ENCODE data around the gene SP6. TPM values are rescaled to one million over a fixed set of nuclear protein-coding genes. Genes with fewer than 3 reads are reported as not detected.

The SP6 gene
- total RNA-seq (ENCODE audit: insufficient read depth, low replicate concordance) = 2.2 TPM

DNA sequence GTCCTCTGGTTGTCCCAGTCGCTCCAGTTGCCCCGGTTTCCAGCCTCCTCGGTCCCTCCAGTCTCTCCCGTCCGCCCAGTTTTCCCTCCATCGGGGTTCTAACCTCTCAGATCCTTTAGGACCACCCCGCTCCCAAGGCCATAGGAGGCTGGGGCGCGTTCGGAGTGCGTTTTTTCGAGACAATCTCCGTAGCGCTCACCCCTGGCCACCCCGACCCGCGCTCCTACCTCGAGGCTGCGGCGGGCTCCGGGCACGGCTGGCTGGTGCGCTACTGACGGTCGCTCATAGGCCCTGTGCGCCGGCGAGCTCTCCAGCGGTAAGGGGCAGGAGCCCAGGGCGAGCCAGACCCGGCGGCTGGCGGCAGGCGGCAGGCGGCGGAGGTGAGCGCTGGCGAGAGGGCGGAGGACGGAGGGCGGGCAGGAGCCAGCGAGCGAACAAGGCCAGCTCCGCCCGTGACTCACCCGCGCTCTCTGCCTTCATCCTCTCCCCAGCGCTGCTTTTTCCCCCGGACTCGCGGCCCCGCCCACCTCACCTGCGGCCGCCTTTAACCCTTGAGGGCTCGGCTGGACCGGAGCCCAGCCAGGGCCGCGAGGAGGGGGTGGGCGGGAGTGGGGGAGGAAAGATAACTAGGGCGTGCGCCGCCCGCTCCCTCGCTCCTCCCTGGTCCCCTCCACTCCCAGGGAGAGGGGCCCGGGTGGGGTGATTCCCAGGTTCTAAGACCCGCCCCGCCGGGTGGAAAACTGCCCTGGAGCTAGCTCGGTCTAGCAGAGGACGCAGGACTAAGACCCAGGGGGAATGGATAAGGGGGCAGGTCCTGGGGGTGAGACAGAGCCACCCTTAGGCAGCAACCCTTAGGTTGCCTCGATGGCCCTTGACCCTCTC, at the start of gene SP6:
TSS of gene SP6 (minus strand) at position 472 of the 882 bp plus-strand sequence. CDS start 2,734 bp downstream, outside the sequence.
- peak; percentile 57 for DNase-seq (ENCODE audit: low spot score)

DNA sequence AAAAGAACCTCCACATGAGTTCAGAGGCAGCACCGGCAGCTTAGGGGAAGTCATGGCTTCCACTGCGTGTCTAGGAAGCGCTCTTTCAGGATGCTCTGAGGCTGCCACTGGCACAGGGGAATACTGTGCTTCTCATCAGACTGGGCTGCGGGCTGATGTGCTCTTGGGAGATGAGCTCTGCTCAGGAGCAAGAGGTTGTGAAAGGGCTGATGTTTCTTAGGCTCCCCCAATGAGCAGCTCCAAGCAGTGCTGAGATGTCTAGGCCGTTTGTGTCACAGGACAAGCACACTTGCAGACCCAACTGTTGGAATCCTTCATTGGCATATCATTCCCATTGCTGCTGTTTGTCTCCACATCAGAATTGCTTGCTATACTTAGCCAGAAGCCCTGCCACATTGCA, 48.7 kb upstream of the SP6 start:
- DNase-seq (ENCODE audit: low spot score) = no peak

DNA sequence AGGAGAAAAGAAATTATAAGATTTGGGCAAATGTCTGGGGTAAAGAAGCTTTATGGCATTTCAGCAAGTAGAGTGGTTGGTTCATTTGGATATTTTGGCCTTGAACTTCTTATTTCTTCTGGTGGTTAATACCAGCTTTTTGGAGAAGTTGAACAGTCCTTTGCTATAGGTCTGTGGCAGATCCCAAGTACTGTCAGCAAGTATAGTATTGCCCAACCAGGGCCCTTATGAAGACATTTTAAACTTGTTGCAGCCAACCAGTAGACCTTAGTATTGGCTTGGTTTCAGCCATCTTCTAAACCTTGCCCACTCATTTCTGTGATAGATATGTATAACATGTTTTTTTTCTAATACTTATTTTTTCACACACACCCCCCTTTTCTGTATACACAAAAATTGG, 47.3 kb upstream of the SP6 start:
- no peak for DNase-seq (ENCODE audit: low spot score)

DNA sequence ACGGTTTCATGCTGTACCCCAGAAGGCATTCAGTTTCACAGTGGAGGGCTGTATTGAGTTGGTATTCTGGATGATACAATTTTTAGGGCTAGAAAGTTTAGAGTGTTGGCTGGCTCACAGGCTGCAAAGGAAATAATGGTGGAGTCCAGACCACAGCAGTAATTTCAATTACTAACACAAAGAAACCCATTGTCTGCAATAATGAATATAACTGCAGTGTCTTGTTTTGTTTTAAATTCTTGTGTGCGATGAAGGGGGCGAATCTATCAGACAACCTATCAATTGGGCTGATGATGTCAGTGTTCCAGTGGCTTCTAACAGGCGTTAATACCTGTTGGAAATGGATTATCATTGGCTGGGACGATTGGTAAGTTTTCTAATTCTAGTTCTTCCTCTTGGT, 46.6 kb upstream of the SP6 start:
- DNase-seq (ENCODE audit: low spot score) = no peak

DNA sequence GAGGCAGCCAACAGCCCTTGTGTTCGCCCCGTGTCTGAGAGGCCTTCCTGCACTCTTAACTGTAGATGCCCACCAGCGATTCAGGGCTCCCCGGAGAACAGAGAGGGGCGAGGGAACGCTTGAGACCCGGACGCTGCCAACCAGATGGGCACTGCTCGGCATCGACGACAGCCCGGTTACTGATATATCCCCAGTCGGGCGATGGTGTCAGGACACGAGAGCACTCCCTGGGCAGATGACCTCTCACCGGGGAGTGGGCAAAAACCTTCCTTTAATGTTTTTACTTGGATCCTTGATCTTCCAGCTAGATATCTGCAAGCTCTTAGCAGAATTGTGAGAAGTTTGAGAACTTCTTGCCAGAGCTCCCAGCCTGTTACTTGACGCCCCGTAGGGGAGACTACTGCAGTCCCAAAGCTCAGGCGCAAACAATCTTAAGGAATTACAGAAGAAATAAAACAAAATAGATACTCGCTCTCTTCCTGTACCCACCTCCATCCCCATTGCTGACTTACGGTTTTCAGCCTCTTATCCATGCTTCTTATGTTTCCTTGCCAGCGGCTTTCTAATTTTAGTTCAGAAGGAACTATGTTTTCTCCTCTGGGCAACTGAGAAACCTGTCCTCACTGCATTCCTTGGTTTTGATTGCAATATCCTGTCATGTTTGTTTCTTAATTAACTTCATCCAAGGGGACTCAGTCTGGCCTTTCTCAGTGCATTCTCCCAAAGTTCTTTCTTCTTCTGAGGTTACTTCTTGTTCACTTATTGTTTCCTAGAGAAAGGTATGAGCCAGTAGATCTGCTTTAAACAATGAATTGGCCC, 45.9 kb upstream of the SP6 start:
- no peak for DNase-seq (ENCODE audit: low spot score)

DNA sequence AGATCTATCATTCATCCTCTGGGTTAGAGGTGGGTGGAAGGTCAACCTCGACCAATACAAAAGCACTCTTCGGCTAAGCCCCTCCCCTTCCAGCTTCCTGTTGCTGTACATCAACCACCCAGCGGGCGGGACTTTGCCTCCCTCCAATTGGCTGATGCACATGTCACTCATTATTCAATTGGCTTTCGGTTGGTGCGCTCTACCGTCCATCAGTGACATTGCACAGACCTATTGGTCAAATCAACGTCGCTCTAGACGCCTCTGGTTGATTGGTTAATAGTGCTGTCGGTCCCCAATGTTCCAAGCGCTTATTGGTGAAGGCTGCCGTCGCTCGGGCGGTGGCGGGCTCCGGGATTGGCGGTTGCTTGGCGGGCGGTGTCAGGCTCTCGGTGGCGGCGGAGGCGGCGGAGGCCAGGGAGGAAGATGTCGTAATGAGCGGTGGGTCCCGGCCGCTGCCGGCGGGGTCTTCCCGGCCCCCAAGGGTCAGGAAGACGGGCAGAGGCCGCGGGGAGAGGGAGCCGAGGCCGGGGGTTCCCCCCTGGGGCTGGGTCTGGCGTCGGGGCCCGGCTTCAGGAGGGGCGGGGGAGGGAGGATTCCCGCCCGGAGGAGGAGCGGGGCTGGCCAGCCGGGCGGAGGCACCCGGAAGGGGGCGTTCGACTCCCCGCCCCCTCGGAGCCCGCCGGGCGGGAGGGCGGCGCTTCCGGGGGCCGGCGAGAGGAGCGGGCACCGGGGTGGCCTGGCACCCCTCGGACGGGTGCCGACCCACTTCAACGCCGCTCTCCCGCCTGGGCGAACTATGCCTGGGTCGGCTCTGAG, 45.1 kb upstream of the SP6 start, which contains the start of gene SP2:
TSS of gene SP2 (plus strand) at position 381 of the 816 bp plus-strand sequence. CDS start at position 432, 51 bp downstream.
- peak; percentile 100 for DNase-seq (ENCODE audit: low spot score)

DNA sequence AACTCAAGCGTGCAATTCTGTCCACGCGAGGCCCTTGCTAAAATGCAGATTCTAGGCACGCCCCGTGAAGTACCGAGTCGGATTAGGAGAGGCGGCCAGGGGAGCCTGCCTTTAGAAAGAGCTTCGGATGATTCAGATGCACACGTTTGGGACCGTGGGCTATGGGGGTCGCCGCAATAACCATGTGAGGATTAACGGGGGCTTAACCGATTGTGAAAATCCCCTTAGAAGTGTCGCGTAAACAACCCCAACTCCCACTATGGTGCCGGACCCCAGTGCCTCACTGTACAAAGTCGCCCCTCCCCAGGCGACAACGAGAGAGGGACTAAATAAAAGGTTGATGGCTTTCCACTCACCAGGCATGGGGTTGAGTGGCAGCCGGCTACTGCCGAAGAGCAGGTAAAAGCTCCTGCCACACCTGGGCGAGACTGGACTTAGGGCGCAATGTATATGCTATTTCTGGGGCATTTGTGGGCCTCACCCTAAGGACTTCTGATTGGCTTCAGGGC, 44.4 kb upstream of the SP6 start:
- DNase-seq (ENCODE audit: low spot score) = peak; percentile 65

DNA sequence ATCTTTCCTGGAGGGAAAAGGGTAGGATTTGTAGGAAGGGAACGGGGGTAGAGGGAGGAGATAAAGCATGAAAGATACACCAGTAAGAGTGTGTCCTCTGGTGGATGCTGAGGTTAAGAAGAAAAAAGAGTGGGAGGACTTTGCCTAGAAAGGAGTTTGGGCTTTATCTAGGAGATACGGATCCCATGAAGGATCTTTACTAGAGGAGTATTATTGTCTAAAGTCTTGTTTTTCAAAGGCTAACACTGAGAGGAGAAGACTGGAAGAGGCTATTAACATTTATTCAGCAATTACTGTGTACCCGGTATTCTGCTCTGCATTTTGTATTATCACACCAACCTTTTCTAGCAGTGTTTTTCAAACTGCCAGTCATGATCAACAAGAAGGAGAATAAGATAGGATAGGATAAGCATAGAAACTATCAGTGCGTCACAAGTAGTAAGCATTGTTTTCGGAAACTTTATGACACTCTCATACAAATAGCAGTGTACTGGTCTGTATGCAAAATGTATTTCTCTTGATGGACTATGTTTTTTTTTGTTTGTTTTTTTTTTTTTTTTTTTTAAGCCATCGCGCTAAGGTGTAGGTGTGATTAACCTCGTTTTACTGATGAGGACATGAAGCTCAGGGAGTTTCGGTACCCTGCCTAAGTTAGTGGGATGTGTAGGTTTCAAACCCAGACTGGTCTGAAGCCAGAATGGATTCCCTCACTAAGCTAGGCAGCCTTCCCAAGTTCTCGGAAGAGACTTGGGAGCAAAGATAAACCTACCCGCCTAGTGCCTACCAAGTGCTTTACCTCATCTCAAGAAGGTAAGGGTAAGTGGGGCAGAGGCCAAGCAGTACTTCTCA, 43.8 kb upstream of the SP6 start:
- DNase-seq (ENCODE audit: low spot score) = no peak

DNA sequence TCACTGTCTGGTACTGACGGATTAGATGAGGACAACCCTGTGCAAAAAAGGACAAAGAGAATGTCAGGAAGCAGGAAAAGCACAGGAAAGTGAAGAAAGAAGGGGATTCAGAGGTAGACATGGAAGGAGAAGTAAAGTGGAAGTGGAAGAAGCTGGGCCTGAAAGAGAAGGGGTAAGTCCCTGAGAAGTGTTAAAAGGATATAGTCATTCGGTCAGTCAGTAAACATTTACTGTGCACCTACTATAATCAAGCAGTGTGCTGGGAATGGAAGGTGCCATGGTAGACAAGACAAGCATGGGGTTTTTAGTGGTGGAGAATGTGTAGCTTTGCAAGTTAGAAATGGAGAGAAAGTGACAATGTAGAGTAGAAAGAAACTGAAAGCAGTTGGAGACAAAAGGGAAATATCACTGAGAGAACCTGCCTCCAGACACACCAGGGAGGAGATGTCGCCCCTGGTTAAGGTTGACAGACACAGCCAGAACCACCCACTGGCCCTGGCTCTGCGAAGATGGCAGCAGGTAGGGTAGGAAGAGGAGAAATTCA, 40.7 kb upstream of the SP6 start:
- no peak for DNase-seq (ENCODE audit: low spot score)

DNA sequence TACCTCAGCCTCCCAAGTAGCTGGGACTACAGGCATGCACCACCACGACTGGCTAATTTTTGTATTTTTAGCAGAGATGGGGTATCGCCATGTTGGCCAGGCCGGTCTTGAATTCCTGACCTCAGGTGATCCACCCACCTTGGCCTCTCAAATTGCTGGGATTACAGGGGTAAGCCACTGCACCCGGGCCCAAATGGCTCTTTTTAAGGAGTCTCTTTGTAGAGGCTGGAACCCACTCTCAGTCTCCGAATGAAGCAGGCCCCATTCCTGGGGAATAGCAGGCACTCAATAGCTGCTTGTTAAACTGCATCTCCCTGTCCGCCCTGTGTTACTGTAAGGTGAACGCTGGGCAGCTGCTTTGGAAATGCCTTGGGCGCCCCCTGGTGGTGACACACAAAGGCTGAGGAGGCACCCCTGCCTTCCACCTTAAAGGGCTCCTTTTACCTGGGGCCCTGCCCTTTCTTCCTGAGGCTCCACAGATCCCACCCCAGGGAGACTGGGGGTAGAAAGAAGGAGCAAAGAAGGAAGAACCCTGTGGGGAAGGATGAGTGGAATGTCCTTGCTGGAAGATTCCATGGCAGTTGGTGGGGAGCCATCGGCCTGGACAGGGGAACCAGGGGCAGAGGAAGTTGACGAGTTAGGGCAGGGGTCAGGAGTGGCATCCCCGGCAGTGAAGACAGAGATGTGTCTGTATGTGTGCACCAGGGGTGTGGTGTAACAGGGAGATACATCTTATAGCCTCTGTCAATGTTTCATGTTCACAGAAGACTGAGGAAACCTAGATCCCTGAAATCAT, 39.0 kb upstream of the SP6 start:
- DNase-seq (ENCODE audit: low spot score) = peak; percentile 85

DNA sequence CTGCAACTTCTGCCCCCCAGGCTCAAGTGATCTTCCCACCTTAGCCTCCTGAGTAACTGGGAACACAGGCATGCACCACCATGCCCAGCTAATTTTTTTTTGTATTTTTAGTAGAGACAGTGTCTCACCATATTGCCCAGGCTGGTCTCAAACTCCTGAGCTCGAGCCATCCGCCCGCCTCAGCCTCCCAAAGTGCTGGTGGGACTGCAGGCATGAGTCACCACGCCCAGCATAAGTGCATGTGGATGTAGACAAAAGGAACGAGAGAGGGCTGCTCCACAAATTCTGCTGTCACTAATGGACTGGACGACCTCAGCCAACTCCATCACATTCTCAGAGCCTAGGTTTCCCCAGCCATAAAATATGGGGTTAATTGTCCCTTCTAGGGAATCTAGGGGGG, 37.3 kb upstream of the SP6 start:
- DNase-seq (ENCODE audit: low spot score) = no peak

DNA sequence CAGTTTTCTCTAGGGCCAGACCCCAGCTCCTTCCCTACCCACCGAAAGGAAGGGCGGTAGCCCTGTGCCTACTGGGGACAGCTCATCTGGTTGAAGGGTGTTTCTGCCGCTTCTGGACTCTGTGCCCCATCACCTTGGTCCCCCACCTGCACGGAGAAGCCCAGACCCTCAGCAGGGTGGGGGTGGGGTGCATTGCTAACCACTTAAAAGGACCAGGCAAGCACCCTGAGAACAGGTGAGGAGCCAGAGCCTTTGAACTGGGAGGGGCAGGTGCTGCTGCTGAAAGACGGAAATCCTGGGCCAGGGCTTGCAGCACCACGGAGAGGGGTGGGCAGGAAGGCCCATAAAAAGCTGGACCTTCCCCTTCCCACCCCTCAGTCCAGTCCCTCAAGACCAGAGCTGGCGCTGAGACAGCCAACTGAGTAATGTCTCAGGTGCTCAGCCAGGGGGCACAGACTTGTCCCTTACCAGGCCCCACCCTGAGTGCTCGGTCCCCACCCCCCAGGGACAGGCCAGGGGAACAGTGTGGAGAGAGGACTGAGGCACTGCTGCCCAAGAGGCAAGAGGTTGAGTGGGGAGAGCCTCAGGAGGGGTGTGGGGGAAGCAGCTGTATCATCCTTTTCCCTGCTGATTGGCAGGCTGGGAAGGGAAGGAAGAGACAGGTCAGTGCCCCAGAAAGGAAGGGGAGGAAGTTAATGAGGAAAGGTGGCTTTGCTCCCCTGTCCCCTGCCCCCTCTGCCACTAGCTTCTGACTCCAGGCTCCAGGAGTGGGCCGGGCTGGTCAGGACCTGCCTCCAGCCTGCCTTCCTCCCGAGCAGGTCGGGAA, 34.2 kb upstream of the SP6 start:
- DNase-seq (ENCODE audit: low spot score) = no peak

DNA sequence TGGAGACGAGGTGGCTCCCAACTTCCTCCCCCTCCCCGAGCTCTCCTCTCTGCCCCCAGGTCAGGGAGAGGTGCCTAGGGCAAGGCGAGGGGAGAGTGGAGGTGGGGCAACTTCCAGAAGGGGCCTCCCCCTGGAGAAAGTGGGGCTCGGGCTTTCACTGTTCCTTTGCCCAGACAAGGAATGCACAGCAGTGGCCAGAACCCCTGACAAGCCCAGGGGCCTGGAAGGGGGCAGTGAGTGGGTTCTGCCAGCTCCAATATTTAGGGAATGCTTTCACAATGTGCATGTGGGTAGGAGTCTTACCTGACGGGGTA, 33.4 kb upstream of the SP6 start:
- DNase-seq (ENCODE audit: low spot score) = no peak

DNA sequence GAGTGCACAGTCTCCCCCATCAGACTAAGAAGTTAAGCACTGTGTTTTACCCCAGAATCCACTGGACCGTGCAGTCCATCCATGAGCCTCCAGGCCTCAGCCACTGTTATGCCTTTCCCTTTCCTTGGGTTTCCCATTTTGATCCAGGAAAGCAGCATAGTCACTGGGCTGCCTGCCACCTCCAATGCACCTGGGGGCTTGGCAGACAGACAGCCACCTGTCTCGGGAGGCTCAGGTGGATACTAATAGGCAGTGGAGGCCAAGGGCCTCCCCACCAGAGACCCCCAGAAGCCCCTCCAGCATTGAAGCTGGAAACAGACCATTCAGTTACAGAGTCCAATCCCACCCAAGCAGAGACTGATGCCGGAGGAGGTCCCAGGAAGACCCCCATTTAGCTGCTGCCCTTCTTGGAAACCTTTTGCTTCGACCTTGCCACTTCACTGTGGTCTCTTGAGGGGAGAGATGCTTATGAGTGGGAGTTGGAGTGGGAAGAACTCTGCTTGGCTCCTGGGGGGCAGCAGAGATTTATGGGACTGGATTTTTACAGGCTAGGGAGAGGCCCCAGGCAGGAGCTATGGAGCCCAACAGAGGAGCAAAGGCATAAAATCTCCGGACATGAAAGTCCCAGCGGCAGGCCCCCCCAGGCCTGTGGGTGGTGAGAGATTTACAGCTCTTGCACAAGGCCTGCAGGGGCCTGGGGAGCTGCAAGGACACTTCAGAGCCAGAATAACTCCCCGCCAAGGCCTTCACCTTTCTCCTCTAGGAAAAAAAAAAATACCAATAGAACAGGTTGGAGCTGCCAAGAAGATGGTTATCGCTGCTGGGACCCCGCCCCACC, 32.8 kb upstream of the SP6 start:
- peak; percentile 67 for DNase-seq (ENCODE audit: low spot score)

DNA sequence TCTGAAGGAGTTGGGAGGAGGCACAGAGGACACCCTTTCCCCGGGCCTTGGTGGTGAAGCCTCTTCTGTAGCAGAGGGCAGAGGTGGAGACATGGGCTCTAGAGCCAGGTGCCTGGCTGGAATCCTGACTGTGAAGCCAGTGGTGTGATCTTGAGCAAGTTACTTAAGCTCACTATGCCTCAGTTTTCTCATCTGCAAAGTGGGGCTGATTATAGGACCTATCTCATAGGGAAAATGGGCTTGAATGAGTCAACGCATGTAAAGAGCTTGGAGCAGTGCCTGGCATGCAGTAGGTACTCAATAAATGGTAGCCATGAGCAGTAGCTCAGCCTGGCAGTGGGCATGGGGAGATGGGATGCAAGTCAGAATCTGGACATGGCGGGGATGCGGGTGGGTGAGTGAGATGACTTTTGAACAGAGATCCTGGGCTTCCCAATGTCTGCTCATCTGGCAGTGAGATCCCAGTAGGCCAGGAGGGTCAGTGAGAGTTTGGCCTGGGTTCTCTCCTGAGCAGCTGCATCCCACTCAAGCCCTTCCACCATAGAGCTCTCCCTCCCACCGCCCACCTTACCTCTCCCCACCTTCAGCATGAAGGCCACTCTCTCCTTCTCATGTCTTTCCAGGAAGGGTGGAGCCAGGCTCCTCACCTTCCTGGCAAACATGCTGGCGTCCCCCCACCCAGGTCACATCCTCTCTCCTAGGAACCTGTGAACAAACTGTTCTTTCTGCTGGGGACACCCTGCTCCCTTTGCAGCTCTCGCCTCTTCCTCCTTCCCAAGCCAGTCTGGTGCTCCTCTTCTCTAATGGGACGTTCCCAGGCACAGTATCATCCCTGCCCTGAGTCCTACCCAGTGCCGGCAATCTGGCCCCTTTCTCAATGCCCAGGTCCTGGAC, 32.0 kb upstream of the SP6 start:
- no peak for DNase-seq (ENCODE audit: low spot score)

DNA sequence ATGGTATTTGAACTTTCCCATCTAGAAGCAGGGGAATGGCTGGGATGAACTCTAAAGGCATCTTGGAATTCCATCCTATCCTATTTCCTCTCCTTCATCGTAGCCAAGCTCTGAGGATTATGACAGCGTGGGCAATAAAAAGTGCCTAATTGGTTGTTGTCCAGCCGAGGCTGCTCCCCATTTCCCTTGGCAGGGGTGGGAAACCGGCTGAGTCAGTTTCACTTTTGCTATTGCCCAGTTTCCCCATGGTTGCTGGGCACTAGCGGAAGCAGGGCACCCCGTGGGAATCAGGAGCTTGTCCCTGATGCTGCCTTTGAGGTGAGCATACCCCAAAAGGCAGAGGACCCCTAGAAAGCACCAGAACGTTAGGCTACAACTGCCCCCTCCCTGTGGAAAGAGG, 31.3 kb upstream of the SP6 start:
- no peak for DNase-seq (ENCODE audit: low spot score)

All from umbilical cord (tissue), 2 donors.